GM19193 (cell line): ENCODE measurements around the gene GLDN.

Source experiments
- POLR2A ChIP-seq: IDR thresholded peaks from 4 replicates; pipeline ENCODE4 v1.6.1; 2011; ENCODE audit not compliant: insufficient read depth, insufficient read length; ENCODE audit errors: extremely low read depth

Gene GLDN

DNA sequence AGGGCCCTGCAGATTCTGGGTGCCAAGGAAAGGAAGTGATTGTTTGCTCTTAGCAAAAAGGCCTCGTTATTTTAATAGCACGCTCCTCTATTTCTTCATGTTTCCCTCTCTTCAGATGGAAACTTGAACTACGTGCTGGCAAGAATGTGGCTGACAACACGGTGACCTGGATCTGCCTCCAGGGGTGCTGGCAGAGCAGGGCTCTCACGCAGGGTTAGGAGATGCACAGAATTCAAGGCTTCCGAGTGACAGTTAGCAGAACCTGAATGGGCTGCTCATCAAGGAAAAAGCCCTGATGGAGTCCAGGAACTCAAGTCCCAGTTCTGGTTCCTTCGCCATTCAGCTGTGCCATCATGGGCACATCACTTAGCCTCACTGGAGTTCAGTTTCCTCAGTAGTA is 25.7 kb upstream of the GLDN start:
- no peak for TF ChIP-seq POLR2A

DNA sequence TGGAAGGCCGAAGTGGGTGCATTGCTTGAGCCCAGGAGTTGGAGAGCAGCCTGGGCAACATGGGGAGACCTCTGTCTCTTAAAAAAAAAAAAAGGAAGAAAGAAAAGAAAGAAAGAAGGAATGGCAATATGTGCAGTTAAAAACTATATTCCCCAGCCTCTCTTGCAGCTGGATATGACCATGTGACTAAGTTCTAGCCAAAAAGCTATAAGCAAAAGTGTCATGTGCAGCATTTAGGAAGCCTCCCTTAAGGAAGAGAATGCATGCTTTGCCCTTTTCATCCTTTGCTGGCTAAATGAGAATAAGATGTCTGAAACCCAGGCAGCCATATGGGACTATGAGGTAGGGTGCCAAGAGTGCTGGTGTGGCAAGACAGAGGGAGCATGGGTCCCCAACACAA is 24.8 kb upstream of the GLDN start:
- TF ChIP-seq POLR2A: no peak

DNA sequence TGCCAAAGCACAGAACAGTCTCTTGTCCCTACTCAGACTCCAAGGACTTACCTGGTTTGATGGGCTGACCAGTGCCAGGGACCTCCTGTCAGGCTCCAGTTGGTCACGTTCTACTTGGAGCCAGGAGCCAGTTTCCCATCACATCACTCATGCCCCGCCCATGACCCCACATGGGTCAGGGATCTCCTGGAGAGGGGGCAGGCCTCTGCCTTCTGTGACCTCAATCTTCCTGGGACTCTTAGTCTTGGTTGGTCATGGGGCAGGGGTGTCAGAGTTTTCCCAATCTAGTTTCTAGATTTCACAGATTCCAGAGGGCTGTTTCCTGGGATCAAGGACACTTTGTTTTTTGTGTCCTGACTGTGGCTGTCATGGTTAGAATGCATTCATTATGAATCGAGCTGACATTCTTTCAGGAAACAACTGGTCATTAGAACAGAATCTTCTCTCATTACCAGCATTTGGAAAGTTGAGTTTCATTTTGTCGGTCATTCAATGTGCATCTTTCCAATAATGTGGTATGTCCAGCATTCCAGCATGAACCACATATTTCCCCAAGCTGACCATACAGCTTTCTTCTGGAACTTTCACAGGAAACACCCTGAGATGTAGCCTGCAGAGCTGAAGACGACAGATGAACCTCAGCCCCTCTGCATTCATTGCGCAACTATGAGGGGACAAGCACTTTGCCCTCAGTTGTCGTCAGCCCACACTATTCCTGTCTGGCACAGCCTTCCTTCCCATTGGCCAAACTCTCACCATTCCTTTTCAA is 22.9 kb upstream of the GLDN start:
- no peak for TF ChIP-seq POLR2A

DNA sequence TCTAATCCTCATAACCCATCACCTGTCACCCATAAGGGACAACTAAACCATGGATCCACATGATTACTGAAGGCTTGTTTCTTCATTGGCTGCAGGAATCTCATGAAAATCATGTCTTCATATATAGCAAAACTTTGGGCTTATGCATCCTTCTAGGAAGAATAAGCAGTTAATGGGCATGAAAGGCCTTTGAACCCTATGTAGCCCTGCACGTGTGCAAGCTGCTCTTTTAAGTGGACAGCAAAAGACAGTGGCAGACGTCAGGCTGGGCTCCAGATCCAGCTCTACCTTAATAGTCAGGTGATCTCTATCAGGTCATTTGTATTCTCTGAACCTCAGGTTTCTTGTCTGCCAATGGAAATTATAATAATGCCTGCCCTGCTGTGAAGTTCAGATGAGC is 21.9 kb upstream of the GLDN start:
- TF ChIP-seq POLR2A: no peak

DNA sequence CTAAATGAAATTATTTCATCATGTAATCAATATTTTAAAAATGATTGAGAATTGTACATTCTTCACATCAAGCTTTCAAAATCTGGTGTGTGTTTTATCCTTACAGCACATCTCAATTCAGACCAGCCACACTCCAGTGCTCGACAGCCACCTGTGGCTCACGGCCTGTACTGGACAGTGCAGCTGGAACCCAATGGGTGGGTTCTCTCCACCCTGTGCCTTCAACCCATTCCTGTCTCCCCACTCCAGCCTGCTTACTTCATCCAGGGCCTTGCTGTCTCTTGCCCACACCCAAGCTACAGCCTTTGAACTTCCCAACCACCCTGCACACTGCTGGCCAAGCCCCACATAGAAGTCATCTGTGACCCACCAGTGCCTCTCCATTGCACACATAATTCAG is 20.6 kb upstream of the GLDN start:
- no peak for TF ChIP-seq POLR2A

DNA sequence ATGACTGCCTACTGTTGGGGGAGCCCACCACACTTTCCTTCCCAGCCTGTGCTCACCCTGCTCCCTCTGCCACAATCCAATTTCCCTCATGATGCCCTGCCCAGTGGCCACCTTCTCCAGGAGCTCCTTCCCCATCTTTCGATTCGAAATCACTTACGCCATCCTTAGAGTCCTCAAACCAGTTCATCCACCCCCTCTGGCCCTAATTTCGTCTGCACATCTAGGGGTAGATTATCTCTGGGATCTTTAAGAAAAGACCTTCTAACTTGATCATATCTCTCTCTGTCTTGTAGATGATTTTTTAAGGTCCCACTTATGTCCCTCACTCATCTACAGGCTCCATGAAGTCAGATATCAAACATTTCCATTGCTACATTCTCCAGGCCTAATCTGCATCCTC is 20.1 kb upstream of the GLDN start:
- no peak for TF ChIP-seq POLR2A

DNA sequence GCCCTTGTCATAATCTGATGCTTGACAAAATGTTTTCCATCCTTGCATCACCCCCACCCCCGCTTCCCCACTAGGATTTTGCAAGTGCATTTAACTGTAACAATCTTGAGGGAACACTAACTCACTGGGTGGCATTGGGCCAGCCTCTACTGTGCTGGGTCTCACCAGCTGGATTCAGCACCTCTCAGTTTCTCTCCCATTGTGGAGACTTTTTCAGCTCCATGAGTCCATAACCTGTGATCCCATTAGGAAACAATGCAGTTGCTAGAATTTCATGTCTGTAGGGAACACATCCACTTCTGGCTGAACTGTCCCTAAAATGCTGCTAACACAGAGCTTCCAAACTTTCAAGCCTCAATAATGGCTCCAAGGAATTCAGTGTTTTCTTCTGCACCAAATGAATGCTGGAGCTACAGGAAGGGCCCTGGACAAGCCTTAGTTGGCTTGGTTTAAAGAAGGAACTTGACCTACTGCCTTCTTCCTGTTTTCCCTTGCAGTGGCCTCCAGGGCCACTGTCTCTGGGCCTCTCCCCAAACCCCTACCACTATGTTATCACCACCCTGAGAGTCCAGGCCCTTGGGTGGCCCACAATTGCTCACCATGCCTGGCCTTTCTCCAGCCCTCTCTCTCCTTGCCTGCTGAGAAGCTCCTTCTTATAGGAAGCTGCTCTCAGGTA is 18.7 kb upstream of the GLDN start:
- no peak for TF ChIP-seq POLR2A

DNA sequence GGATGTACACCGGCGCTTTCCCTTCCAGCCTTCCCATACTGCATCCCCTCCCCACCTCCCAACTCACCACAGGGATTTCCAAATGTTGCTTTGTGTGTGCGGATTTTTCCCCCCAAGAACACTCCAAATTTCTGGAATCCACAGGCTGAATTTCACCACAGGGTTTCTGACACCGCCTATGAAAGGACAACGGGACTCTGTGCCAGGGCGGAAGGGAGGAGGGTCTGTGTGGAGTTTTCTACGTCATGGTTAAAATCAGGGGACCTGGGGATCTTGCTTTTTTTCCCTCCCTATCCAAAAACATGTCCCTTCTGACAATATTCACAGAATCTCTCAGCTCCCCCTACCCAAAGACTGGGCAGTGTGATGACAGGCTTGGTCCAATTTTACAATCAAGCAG is 17.7 kb upstream of the GLDN start:
- TF ChIP-seq POLR2A: no peak

DNA sequence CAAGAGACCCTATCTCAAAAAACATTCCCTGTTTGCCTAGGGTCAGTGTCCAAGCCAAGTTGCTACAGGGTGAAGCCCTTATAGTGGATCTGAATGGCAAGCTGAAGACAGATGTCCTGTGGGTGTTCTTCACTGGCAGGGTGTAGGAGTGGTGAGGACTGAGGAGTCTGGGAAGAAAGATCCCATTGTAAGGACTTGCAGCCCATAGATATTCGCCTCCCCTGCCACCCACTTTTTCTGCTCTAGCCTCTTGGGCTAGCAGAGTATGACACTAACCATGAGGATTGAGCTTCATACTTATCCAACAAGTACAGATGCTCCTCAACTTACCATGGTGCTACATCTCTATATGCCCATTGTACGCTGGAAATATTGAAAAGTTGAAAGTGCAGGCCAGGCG is 16.3 kb upstream of the GLDN start:
- TF ChIP-seq POLR2A: no peak

DNA sequence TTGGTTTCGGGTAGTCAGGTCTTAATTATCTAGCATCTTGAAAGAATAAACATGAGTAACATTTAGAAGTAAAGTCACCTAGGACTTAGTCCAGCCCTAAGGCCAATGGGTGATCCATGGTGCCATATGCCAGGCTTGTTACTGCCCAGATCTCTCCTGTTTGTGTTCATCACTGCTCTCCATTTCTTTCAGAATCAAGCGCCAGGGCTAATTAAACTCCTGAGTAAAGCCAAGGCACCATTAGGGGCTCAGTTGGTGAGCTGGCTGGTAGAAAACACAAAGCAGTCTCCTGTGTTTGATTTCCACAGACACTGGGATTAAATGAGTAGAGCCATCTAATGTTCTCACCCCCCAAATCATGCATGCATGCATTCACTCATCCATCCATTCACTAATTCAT is 14.4 kb upstream of the GLDN start:
- TF ChIP-seq POLR2A: no peak

DNA sequence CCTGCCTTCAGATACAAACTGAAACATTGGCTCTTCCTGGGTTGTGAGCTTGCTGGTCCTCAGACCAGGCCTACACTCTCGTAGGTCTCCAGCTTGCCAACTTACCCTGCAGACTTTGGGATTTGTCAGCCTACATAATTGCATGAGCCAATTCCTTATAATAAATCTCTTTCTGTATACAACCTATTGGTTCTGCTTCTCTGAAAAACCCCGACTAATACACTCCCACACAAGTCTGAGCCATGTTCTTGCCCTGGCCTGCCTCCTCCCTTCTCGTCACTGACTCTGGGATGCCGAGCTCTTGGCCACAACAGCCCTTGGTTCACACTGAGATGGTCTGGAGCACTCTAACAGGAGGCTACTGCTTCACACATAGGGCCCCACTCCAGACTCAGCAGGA is 12.5 kb upstream of the GLDN start:
- TF ChIP-seq POLR2A: no peak

DNA sequence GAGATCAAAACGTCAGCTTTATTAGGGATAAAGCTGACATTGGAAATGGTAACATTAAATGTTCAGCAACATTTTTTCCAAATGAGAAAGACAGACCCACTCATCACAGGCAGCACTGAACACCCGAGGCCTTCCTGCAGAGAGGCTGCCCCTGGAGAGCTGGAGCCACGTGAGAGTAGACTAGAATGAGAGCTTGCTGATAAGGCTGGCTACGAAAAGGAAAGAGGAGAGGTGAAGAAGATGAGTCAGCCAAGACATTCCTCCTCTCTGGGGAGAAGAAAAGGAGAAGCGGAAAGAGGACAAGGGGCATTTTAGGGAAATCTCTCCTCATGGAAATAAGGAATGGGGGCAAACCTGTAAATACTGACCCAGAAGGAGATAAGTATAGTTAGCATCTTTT is 10.3 kb upstream of the GLDN start:
- no peak for TF ChIP-seq POLR2A

DNA sequence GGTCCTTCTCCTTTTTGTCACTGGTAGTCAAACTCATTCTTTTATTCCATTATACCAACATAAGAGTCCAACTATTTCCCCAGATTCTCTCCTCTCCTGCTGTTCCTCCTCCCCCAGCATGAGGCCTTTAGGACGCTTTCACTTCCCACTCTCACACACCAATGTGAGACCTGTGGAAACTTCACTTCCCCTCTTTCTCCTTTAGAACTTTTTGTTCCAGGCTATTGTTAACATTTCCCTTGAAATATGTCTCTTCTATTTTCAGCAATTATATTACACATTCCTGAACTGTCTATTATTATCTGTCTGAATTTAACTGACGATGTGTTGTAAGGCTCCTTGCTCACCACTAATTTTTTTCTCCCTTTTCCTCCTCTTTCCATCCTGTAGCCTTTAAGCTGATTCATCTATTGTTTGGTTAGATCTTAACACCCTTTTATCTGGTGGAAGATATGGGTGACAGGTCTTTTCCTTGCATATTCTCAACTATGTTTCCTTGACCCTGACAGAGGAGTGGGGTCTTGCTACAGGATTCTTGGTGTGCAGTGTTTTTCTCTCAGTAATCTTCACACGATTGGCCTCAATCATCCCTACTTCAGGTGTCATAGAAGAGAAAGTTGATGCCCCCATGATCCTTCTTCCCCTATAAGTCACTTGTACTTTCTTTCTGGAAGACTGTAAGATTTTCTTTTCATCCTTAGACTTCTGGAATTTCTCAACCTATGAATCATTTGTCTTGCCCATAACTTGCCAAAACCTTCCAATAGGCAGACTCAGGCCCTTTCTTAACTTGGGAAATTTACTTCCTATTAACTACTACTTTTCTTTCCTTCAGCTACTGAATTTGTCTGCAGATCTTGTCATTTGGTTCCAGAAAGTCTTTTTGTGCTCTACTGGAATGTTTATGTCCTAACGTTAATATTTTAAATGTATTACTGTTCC is 9.0 kb upstream of the GLDN start:
- TF ChIP-seq POLR2A: no peak

DNA sequence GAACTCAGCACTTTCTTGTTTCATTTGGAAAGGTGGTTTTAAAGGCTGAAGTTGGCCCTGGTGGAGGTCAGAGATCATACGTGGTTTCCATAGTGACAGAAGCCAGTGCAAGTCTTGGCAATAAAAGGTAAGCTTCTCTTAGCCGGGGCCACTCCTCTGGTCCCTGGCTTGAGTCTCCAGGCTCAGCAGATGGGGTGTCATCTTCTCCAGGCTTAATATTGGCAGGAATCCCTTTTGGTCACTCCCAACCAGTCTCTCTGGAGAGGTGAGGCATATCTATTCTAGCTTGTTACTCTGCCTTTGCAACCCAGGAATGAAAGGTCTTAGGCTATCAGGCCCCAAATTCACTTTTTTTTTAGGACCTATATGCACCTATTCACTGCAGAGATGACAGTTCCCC is 7.9 kb upstream of the GLDN start:
- TF ChIP-seq POLR2A: no peak

DNA sequence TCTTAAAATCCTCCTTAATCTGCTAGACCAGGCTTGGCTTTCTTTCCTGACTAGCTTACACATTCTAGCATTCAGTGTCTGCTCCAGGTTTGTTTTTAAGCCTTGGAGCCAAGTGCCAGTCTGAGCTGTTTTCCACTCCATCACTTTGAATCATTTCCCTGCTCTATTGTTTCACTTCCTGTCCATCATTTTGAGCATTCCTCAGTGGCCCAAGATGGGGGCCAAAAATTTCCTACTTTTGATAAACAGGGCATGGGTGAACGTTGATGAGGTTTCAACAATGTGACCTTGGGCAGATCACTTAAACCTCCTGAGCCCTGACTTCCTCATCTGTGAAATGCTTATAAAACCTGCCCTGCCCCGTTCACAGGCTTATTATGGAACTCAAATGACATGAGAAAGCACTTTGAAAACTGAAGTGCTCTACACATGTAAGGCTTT is 7.4 kb upstream of the GLDN start:
- TF ChIP-seq POLR2A: no peak
